Natural killer cell (primary cell): ENCODE results near the gene PYGB. TPM values are rescaled to one million over a fixed set of nuclear protein-coding genes. Genes with fewer than 3 reads are reported as not detected.

Source experiments
- ATAC-seq, 3 donors: fragments of 150-1000 bp in 2 of 3; fragments of 200-7000 bp in 1 of 3; cut with Tn5 transposase; 1 replicate in 1 of 3; 2 replicates in 2 of 3; pipeline ENCODE4 v1.10.0; 2021; ENCODE audit warnings: mild to moderate bottlenecking in 2 of 3, moderate library complexity in 2 of 3
- DNase-seq, 2 donors: peaks; one replicate each; pipeline versions ENCODE4 v3.0.0 to v3.0.0-alpha.2; 2013 to 2021; ENCODE audit warnings: mixed read lengths in 1 of 2
- H3K27ac ChIP-seq: one replicate; pipeline ENCODE4 v1.5.1; 2013; ENCODE audit warnings: mild to moderate bottlenecking, low read length
- H3K27me3 ChIP-seq: one replicate; pipeline ENCODE4 v1.6.1; 2013; ENCODE audit warnings: low read length; ENCODE audit not compliant: control insufficient read depth, insufficient read depth
- H3K36me3 ChIP-seq: one replicate; pipeline ENCODE4 v1.6.1; 2013; ENCODE audit warnings: low read length; ENCODE audit not compliant: control insufficient read depth, insufficient read depth
- H3K4me1 ChIP-seq: one replicate; pipeline ENCODE4 v1.6.1; 2013; ENCODE audit warnings: low read length; ENCODE audit not compliant: control insufficient read depth, insufficient read depth
- H3K4me3 ChIP-seq: one replicate; pipeline ENCODE4 v1.5.1; 2013; ENCODE audit warnings: low read length
- H3K9me3 ChIP-seq: one replicate; pipeline ENCODE4 v1.6.1; 2013; ENCODE audit warnings: low read length; ENCODE audit not compliant: control insufficient read depth, insufficient read depth
- H3K27ac Mint-ChIP-seq, 2 donors: one replicate each; pipeline ENCODE4 v1.8.0; 2022; ENCODE audit warnings: mild to moderate bottlenecking in 2 of 2, mixed read lengths in 2 of 2, moderate library complexity in 1 of 2
- H3K27me3 Mint-ChIP-seq, 2 donors: one replicate each; pipeline ENCODE4 v1.8.0; 2022; ENCODE audit warnings: low read depth in 2 of 2, mixed read lengths in 2 of 2
- H3K36me3 Mint-ChIP-seq: one replicate; pipeline ENCODE4 v1.8.0; 2022; ENCODE audit warnings: mixed read lengths
- H3K4me1 Mint-ChIP-seq, 2 donors: one replicate each; pipeline ENCODE4 v1.8.0; 2022; ENCODE audit warnings: mixed read lengths in 2 of 2
- H3K4me3 Mint-ChIP-seq: one replicate; pipeline ENCODE4 v1.8.0; 2022; ENCODE audit warnings: mild to moderate bottlenecking, moderate library complexity, mixed read lengths
- H3K9me3 Mint-ChIP-seq, 2 donors: one replicate each; pipeline ENCODE4 v1.8.0; 2022; ENCODE audit warnings: mixed read lengths in 2 of 2
- WGBS: methylation state at CpG from one replicate; pipeline ENCODE4 v1.1.7; 2013; ENCODE audit warnings: missing lambda C conversion rate; ENCODE audit not compliant: insufficient coverage; 5-methylcytosine and 5-hydroxymethylcytosine counted together
- intact Hi-C: fragments of 100-400 bp; cut with micrococcal nuclease; formaldehyde crosslinking; loops from one replicate; pipeline ENCODE4 v1.14.2; 2022
- total RNA-seq, 4 donors: library from RNA; stranded (reverse); fragments of 120-200 nt in 1 of 4; gene quantifications; one replicate each; pipeline versions ENCODE4 v1.2.3 to v1.2.4, GENCODE V29; 2013 to 2022
- TF ChIP-seq, protein P1 (sequence below): fragments of 200-600 bp; IDR thresholded peaks from one replicate; pipeline ENCODE4 v1.8.0; 2022; ENCODE audit warnings: antibody characterized with exemption

The PYGB gene
- total RNA-seq, 3 donors from 2014 or later (not counting 1 experiment from before 2014, with no cell fraction given), result 39.4 to 55.4 (median 47.0) TPM

DNA sequence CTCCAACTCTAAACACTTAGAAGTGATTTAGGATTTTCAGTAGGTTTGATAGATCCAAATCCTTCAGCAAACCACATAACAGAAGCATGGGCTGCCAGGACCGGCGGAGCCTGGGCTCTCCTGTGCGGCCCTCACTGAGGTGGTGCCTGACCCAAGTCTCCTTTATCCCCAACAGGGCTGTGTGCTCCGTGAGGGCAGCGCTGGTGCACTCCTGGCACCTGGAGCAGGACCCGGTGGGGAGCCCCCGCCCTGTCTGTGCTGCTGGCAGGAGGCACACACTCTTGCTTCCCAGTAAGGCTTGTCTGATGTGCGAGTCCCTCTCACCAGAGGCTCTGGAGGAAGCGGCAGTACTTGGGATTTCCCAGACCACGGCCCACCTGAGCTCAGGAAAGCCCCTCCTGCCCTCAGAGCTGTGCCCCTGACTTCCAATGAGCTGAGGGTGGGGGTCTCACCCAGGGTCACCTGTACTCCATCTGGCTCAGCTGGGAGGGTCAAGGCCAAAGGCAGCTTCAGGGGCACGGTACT, 56.2 kb downstream of the PYGB start:
- no peak overlapping the region for H3K4me3 ChIP-seq
- DNase-seq (no peak), ATAC-seq (no peak)
- peaks cover 8% of the 10 kb centered on the region for H3K36me3 ChIP-seq
- no peaks in the 10 kb centered on the region for H3K9me3 ChIP-seq
- Mint-ChIP-seq H3K27ac (peak overlapping the region in 1 of 2 donors; percentile 24), H3K4me1 (peaks cover 0 to 4% of the 10 kb centered on the region in 2 donors), H3K27me3 (no peaks in the 10 kb centered on the region), H3K4me3 (no peak overlapping the region), H3K36me3 (no peaks in the 10 kb centered on the region), H3K9me3 (no peaks in the 10 kb centered on the region)
- no peaks in the 10 kb centered on the region for H3K27me3 ChIP-seq
- no peak overlapping the region for H3K27ac ChIP-seq
- WGBS, result 96% methylated on average over 11 of the region's 11 CpGs
- H3K4me1 ChIP-seq, result peaks cover 2% of the 10 kb centered on the region
- intact Hi-C loops, result no loop called here
- TF ChIP-seq, protein P1, sequence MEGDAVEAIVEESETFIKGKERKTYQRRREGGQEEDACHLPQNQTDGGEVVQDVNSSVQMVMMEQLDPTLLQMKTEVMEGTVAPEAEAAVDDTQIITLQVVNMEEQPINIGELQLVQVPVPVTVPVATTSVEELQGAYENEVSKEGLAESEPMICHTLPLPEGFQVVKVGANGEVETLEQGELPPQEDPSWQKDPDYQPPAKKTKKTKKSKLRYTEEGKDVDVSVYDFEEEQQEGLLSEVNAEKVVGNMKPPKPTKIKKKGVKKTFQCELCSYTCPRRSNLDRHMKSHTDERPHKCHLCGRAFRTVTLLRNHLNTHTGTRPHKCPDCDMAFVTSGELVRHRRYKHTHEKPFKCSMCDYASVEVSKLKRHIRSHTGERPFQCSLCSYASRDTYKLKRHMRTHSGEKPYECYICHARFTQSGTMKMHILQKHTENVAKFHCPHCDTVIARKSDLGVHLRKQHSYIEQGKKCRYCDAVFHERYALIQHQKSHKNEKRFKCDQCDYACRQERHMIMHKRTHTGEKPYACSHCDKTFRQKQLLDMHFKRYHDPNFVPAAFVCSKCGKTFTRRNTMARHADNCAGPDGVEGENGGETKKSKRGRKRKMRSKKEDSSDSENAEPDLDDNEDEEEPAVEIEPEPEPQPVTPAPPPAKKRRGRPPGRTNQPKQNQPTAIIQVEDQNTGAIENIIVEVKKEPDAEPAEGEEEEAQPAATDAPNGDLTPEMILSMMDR, result no peak

DNA sequence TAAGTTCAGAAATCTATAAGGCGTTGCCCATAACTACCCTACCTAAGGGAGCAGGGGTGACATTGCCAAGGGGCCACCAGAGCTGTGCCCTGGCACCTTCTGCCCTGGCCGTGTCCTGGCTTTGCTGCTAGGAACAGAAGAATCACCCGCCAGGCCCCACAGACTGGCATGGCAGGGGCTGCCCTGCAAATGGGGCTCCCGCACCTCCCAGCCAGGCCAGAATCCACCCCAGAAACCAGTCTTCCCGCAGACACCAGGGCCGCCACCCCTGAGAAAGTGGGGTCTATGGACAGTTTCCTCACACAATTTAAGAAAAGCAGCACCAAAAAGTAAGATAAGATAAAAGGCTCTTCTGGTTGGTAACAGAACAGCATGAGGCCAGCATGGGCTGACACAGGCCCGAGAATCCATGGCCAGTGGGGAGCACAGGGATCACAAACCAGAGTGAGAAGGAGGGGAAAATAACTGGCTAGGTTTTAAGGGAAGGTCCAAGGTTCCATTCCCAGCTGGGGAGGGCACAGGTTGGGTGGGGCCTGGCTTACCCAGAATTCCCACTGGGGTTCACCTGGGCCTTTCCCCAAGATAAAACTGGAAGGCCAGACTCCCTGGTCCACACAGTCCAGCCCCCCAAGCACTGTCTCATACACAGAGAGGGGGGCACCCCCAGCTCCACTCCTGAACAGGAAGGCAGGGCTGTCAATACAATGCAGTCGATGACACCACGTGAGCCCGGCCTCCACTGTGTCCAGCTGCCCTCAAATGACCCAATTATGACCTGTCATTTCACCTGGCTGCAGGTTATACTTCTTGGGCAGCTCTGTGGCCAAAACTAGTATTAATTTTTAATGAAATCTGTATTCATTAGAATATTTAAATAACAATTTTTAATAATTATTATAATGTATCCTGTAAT, 59.4 kb downstream of the PYGB start:
- Histone ChIP-seq H3K9me3 (no peaks in the 10 kb centered on the region), H3K36me3 (peaks cover 5% of the 10 kb centered on the region), H3K27me3 (no peaks in the 10 kb centered on the region), H3K27ac (no peak overlapping the region), H3K4me3 (no peak overlapping the region), H3K4me1 (peaks cover 26% of the 10 kb centered on the region)
- TF ChIP-seq, protein P1, result no peak
- no peaks in the 10 kb centered on the region for H3K27me3 Mint-ChIP-seq
- DNase-seq, result no peak
- intact Hi-C loops, result no loop called here
- H3K27ac Mint-ChIP-seq, result peak overlapping the region in 1 of 2 donors; percentile 63
- H3K9me3 Mint-ChIP-seq, result no peaks in the 10 kb centered on the region
- WGBS, result 97% methylated on average over 10 of the region's 10 CpGs
- H3K4me3 Mint-ChIP-seq, result no peak overlapping the region
- no peaks in the 10 kb centered on the region for H3K36me3 Mint-ChIP-seq
- H3K4me1 Mint-ChIP-seq, result peaks cover 7 to 21% of the 10 kb centered on the region in 2 donors
- ATAC-seq, result no peak

GRCh38 chr20:25308083-25308491, 60.2 kb downstream of the PYGB start:
- H3K27ac ChIP-seq, result no peak overlapping the region
- no peak overlapping the region for H3K27ac Mint-ChIP-seq
- intact Hi-C loops, result no loop called here

More at GRCh38 chr20:25308083-25308491, 60.2 kb downstream of the PYGB start:
- H3K36me3 Mint-ChIP-seq, result no peaks in the 10 kb centered on the region
- no peaks in the 10 kb centered on the region for H3K9me3 Mint-ChIP-seq
- H3K36me3 ChIP-seq, result peaks cover 3% of the 10 kb centered on the region
- DNase-seq (no peak), ATAC-seq (no peak)
- TF ChIP-seq, protein P1, result no peak
- no peaks in the 10 kb centered on the region for H3K9me3 ChIP-seq
- no peaks in the 10 kb centered on the region for H3K27me3 ChIP-seq
- H3K4me1 ChIP-seq, result peaks cover 26% of the 10 kb centered on the region
- no peaks in the 10 kb centered on the region for H3K27me3 Mint-ChIP-seq
- H3K4me3 Mint-ChIP-seq, result no peak overlapping the region
- no peak overlapping the region for H3K4me3 ChIP-seq
- WGBS, result 91% methylated on average over 13 of the region's 13 CpGs
- peaks cover 7 to 21% of the 10 kb centered on the region in 2 donors for H3K4me1 Mint-ChIP-seq
